Renal cortex interstitium (tissue), 11 donors: ENCODE results near the gene PGPEP1. TPM values are rescaled to one million over a fixed set of nuclear protein-coding genes. Genes with fewer than 3 reads are reported as not detected.
"Not testable (repeated sequence)": the region's sequence is repeated elsewhere in the genome, so short reads cannot be mapped to it uniquely, and the experiment has no call there.

ENCODE experiments used
- DNase-seq, 11 donors: peaks; one replicate each; pipeline ENCODE4 v3.0.0-alpha.2; 2013; ENCODE audit warnings: low read depth in 9 of 11, low spot score in 4 of 11; ENCODE audit errors: extremely low read depth in 1 of 11
- polyA plus RNA-seq, 3 donors: library from polyadenylated mRNA; unstranded; fragments of 120-200 nt; gene quantifications; one replicate each; pipeline ENCODE4 v1.2.1, GENCODE V29; 2013; ENCODE audit not compliant: insufficient read length in 3 of 3

The PGPEP1 gene
- polyA plus RNA-seq, 3 donors, result 20.9 to 35.3 (median 22.0) TPM

GRCh38 chr19:18322318-18322758 is 18.1 kb upstream of the PGPEP1 start:
- DNase-seq, result no peak

- DNase-seq, result peak; percentile 93 to 97 (median 96)
These were observed 17.5 kb upstream of the PGPEP1 start, which contains the start of gene LSM4 for GRCh38 chr19:18322759-18323460. Gene LSM4, minus strand, starts transcription at chr19:18323076. Its CDS starts 56 bp downstream, at chr19:18323020.

GRCh38 chr19:18324373-18324731 is 16.0 kb upstream of the PGPEP1 start:
- not testable (repeated sequence) for DNase-seq

DNA sequence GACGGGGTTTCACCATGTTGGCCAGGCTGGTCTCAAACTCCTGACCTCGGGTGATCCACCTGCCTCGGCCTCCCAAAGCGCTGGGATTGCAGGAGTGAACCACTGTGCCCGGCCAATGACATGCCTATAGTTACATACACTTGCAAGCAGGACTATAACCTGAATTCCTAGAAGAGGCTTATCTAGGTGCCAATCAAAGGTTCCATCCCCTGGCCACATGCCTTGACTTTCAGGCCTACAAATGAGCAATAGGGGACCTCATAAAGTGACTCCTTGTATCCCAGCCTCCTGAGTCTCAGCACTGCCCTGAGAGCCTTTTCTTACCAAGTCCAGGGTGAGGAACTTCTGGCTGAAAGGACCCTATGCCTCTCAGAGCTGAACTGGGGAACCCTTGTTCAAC is 13.6 kb upstream of the PGPEP1 start:
- DNase-seq, result no peak

- peak in 10 of 11 donors; percentile 84 to 97 (median 94) for DNase-seq
These were observed 11.9 kb upstream of the PGPEP1 start for GRCh38 chr19:18328340-18329034.

DNA sequence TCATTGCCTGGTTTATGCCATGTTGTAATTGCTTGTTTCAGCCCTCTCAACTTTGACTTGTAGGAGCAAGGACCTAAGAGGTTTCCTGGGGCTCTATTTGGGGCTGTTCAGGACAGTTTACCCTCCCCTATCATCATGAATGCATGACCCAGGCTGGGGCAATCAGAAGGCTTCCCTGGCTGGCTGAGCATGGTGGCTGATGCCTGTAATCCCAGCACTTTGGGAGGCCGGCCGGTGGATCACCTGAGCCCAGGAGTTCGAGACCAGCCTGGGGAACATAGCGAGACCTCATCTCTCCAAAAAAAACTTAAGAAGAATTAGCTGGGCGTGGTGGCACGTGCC is 11.4 kb upstream of the PGPEP1 start:
- no peak for DNase-seq

- DNase-seq, result peak in 1 of 11 donors; percentile 37
These were observed 9.5 kb upstream of the PGPEP1 start for GRCh38 chr19:18330868-18331267.

DNA sequence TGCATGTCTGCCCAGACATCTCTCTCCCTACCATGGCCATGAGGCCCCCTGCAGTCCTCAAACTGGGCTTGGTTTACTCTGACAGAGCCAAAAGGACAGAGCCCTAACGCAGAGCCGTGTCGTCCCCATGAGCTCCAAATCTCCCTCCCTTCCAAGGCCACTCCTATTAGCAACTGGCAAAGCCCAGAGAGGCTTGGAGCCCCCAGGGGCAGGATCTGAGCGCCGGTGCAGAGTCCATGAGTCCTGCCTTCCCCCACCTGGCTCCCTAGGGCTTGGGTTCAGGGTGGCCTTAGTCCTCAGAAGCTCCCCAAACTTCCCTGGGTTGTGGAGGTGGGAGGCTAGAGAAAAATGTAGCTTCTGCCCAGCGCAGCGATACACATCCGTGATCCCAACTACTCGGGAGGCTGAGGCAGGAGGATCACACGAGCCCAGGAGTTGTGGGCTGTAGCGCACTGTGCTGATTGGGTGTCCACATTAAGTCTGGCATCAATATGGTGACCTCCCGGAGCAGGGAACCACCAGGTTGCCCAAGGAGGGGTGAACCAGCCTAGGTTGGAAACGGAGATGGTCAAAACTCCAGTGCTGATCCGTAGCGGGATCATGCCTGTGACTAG is 7.4 kb upstream of the PGPEP1 start:
- DNase-seq, result no peak

DNA sequence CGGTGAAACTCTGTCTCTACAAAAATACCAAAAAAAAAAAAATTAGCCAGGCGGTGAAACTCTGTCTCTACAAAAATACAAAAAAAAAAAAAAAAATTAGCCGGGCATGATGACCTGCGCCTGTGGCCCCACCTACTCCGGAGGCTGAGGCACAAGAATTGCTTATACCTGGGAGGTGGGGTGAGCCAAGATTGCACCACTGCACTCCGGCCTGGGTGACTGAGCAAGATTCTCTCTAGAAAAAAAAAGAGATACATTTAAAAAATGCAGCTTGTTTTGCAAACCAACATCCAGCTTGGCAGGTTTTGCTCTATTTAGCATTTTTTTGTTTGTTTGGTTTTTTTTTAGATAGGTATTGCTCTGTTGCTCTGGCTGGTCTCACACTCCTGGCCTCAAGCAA is 6.7 kb upstream of the PGPEP1 start:
- no peak for DNase-seq

GRCh38 chr19:18336121-18336520 is 4.3 kb upstream of the PGPEP1 start:
- DNase-seq, result no peak

DNA sequence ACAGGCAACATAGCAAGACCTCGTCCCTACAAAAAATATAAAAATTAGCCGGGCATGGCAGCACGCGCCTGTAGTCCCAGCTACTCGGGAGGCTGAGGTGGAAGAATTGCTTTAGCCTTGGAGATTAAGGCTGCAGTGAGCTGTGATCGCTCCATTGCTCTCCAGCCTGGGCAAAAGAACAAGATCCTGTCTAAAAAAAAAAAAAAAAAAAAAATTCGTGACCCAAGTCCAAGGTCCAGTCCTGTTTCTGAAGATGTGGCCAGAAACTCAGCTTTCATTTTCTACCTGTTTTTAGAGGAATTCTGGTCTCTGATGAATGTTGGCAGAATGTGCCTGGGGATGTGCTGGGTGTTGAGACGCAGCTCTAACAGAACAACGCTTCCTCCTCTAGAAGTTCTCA is 1.9 kb upstream of the PGPEP1 start:
- DNase-seq, result no peak

- no peak for DNase-seq
These were observed 675 bp upstream of the PGPEP1 start for GRCh38 chr19:18339723-18340122.

DNA sequence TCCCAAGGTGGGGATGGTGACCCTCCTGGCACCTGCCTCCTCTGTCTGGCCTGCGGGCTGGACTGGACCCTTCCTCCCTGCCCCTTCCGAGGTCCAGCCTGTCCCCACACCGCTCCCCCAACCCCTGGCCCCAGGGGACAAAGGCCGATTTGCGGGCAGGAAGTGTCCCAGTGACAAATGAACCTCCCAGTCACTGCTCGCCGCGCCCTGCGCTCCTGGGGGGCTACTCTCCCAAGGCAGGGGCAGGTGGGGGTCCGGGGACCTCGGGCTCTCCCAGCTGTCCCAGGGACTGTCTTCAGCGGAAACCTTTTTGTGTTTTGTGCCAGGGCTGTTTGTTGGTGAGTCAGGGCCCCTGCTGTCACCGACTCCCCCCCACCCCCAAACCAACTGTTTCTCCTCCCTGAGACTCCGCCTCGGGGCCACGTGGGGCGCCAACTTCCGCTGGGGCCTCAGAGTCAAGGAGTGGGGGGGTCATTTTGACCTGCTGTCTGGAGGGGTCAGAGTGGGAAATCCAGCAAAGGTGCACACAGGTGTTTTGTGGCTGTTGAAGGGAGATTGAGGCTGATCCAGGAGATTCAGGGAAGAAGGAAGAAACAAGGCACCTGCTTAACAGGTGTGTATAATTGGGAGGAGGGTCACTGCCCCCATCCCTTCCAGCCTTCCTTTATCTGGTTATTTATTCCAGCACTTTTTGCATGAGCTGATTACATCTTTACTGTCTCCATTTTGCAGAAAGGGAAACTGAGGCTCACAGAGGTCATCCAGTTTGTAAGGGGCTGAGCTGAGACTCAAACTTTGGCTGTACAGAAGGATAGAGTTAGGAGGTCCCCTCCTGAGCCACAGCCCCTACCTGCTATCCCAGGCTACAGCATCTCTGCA is 831 bp downstream of the PGPEP1 start:
- DNase-seq, result no peak

- DNase-seq, result no peak
These were observed 1.8 kb downstream of the PGPEP1 start for GRCh38 chr19:18342090-18342632.

DNA sequence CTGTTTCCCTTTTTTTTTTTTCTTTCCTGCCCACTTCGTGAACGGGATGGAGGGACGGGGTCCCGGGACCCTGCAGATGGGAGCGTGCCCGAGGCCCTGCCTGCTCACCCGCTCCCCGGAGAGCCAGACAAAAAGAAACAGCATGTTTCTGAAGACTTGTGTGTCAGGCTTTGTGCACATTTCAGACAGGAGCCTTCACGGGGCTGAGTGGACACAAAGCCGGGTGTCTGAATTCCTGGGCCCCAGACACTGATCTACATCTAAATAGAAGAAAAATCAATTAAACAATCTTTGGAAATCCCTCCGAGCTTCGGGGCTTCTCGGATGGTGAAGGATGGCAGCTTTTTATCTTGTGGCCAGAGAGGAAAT is 4.2 kb downstream of the PGPEP1 start:
- DNase-seq, result no peak

GRCh38 chr19:18345296-18345695 is 4.9 kb downstream of the PGPEP1 start:
- DNase-seq, result no peak

DNA sequence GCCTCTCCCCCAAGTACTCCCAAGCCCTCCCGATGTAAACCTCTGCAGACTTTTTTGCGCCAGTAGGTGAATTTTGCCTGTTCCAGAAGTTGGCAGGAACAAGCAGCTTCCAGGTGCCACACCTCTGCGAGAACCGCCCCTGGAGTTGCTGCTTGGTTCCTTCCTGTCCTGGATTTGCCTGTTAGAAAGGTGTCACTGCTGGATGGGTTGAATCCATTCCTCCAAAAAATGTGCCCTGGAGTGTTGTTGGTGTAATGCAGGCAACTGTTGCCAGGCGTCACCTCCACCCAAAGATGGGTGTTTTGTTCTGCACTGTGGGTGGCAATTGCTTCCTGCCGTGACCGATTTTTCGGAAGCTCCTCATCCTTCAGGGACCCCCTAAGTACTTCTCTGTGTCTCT is 5.7 kb downstream of the PGPEP1 start:
- DNase-seq, result no peak

DNA sequence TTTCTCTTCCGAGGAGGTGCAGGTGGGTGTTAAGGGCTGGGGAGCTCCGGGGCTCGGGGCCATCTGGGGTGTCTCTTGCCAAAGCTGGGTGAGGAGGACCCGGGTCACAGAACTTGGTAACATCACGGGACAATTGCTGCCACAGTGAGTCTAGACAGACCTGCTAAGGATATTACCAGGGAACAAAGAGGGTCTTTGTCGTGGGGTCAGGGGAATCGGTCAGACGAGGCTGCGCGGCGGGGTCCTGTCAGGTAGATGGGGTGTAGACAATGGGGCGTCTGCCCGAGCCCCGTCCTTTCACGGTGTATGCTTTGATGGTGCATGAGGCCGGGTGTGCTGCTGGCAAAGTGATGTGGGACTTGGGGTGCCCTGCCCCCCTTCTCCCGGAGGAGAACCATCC is 7.8 kb downstream of the PGPEP1 start:
- no peak for DNase-seq

GRCh38 chr19:18348818-18349339 is 8.5 kb downstream of the PGPEP1 start:
- DNase-seq, result not testable (repeated sequence)
